ENCODE data around the gene ULBP2. TPM values are rescaled to one million over a fixed set of nuclear protein-coding genes. Genes with fewer than 3 reads are reported as not detected.
"Not testable (repeated sequence)": the region's sequence is repeated elsewhere in the genome, so short reads cannot be mapped to it uniquely, and the experiment has no call there.

ULBP2 gene
- total RNA-seq, 1 donor from 2014 or later, result 0.65 TPM

- DNase-seq (no peak), ATAC-seq (ENCODE audit: poor library complexity) (no peak)
- intact Hi-C loops (cut with DNase I), result no loop called here
These were observed 18.7 kb downstream of the ULBP2 start for GRCh38 chr6:149960488-149960887.

GRCh38 chr6:149961728-149962425 is 20.1 kb downstream of the ULBP2 start:
- intact Hi-C loops (cut with DNase I), result no loop called here
- DNase-seq, result no peak
- ATAC-seq (ENCODE audit: poor library complexity), result no peak

- no peak for DNase-seq
- ATAC-seq (ENCODE audit: poor library complexity), result no peak
- intact Hi-C loops (cut with DNase I), result no loop called here
These were observed 20.8 kb downstream of the ULBP2 start for GRCh38 chr6:149962461-149963211.

GRCh38 chr6:149963212-149963461 is 21.3 kb downstream of the ULBP2 start:
- no peak for DNase-seq
- intact Hi-C loops (cut with DNase I), result no loop called here
- peak; percentile 2 for ATAC-seq (ENCODE audit: poor library complexity)

GRCh38 chr6:149963462-149964307 is 21.9 kb downstream of the ULBP2 start, which contains the start of gene ULBP1:
Gene ULBP1 (plus strand): TSS chr6:149963943. CDS start chr6:149964050, 107 bp downstream.
- peak; percentile 98 for ATAC-seq (ENCODE audit: poor library complexity)
- peak; percentile 95 for DNase-seq
- intact Hi-C loops (cut with DNase I), result no loop called here

GRCh38 chr6:149964308-149965193 is 22.7 kb downstream of the ULBP2 start:
- DNase-seq (peak; percentile 44), ATAC-seq (ENCODE audit: poor library complexity) (peak; percentile 5)
- intact Hi-C loops (cut with DNase I), result no loop called here

- ATAC-seq (ENCODE audit: poor library complexity) (no peak), DNase-seq (no peak)
- intact Hi-C loops (cut with DNase I), result no loop called here
These were observed 23.6 kb downstream of the ULBP2 start for GRCh38 chr6:149965194-149966020.

- intact Hi-C loops (cut with DNase I); DNase-seq; ATAC-seq (ENCODE audit: poor library complexity): not testable (repeated sequence)
These were observed 24.5 kb downstream of the ULBP2 start for GRCh38 chr6:149966319-149966718.

GRCh38 chr6:149967591-149967990 is 25.8 kb downstream of the ULBP2 start:
- intact Hi-C loops (cut with DNase I), result no loop called here
- no peak for DNase-seq
- no peak for ATAC-seq (ENCODE audit: poor library complexity)

- ATAC-seq (ENCODE audit: poor library complexity); intact Hi-C loops (cut with DNase I); DNase-seq: not testable (repeated sequence)
These were observed 26.2 kb downstream of the ULBP2 start for GRCh38 chr6:149967999-149968398.

GRCh38 chr6:149968909-149969308 is 27.1 kb downstream of the ULBP2 start:
- intact Hi-C loops (cut with DNase I); ATAC-seq (ENCODE audit: poor library complexity); DNase-seq: not testable (repeated sequence)

GRCh38 chr6:149969635-149970034 is 27.8 kb downstream of the ULBP2 start:
- no peak for DNase-seq
- intact Hi-C loops (cut with DNase I), result no loop called here
- ATAC-seq (ENCODE audit: poor library complexity), result no peak

- ATAC-seq (ENCODE audit: poor library complexity); intact Hi-C loops (cut with DNase I); DNase-seq: not testable (repeated sequence)
These were observed 32.6 kb downstream of the ULBP2 start for GRCh38 chr6:149974394-149974793.

- no peak for DNase-seq
- no peak for ATAC-seq (ENCODE audit: poor library complexity)
- intact Hi-C loops (cut with DNase I), result no loop called here
These were observed 33.0 kb downstream of the ULBP2 start for GRCh38 chr6:149974825-149975224.

- ATAC-seq (ENCODE audit: poor library complexity) (no peak), DNase-seq (no peak)
- intact Hi-C loops (cut with DNase I), result no loop called here
These were observed 33.6 kb downstream of the ULBP2 start for GRCh38 chr6:149975400-149975799.

- DNase-seq (no peak), ATAC-seq (ENCODE audit: poor library complexity) (no peak)
- intact Hi-C loops (cut with DNase I), result no loop called here
These were observed 35.4 kb downstream of the ULBP2 start for GRCh38 chr6:149977221-149977620.

- intact Hi-C loops (cut with DNase I), result no loop called here
These were observed 36.8 kb downstream of the ULBP2 start for GRCh38 chr6:149978610-149979009.

GRCh38 chr6:149979293-149979692 is 37.5 kb downstream of the ULBP2 start:
- intact Hi-C loops (cut with DNase I), result no loop called here
- DNase-seq (no peak), ATAC-seq (ENCODE audit: poor library complexity) (no peak)

More at GRCh38 chr6:149978610-149979009, 36.8 kb downstream of the ULBP2 start:
- no peak for ATAC-seq (ENCODE audit: poor library complexity)
- DNase-seq, result no peak

All from Right ventricle myocardium superior (tissue), 1 donor.